ENCODE results near the gene RALGAPA2.
A peak's percentile ranks its signal among the peaks of the same experiment; 100 is the strongest.
"Not testable (repeated sequence)": the region's sequence is repeated elsewhere in the genome, so short reads cannot be mapped to it uniquely, and the experiment has no call there.

Gene RALGAPA2

DNA sequence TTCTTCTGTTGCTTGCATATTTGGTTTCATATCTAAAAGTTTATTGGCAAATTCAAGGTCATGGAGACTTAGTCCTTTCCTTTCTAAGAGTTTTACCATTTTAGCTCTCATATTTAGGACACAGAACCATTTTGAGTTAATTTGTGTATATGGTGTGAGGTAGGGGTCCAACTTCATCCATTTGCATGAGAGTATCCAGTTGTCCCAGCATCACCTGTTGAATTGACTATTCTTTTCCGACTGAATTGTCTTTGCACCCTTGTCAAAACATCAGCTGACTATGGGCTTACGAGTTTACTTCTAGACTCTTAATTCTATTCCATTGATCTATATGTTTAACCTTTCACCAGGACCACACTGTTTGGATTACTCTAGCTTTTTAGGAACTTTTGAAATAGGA, 157.5 kb downstream of the RALGAPA2 start:
- Histone ChIP-seq H3K9me3 (no peaks in the 10 kb centered on the region; the same call in 1 of the 2 replicates), H3K4me3 (no peak overlapping the region), H3K4me2 (no peak overlapping the region), H3K27me3 (no peaks in the 10 kb centered on the region), H3K36me3 (peaks cover 12% of the 10 kb centered on the region), H3K27ac (no peak overlapping the region), H4K20me1 (no peaks in the 10 kb centered on the region), H3K4me1 (no peaks in the 10 kb centered on the region), H3K9ac (no peak overlapping the region)
- no peak for TF ChIP-seq Cebpa-rat (IDR thresholded peaks at IDR 0.05)

DNA sequence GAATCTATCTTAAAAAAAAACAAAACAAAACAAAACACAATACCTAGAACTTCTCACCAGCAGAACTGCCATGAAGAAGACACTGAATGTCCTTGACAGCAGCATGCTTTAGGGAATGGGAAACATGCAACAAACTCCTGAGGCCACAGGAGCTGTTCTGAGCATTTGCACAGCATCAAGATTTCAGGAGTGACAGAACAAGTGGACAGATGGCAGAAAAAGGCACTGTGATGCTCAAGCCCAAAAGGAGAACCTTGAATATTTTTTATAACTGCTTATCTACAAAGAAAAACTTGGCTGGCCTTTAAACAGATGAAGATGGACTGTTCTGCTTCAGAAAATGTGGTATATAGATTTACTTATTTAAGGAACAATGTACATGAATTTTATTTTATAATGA, 158.9 kb downstream of the RALGAPA2 start:
- Histone ChIP-seq H4K20me1 (no peaks in the 10 kb centered on the region), H3K4me2 (no peak overlapping the region), H3K4me1 (peaks cover 3% of the 10 kb centered on the region), H3K9me3 (no peaks in the 10 kb centered on the region; the same call in 1 of the 2 replicates), H3K4me3 (no peak overlapping the region), H3K36me3 (peaks cover 12% of the 10 kb centered on the region), H3K27ac (no peak overlapping the region), H3K27me3 (no peaks in the 10 kb centered on the region), H3K9ac (no peak overlapping the region)
- no peak for TF ChIP-seq Cebpa-rat (IDR thresholded peaks at IDR 0.05)

DNA sequence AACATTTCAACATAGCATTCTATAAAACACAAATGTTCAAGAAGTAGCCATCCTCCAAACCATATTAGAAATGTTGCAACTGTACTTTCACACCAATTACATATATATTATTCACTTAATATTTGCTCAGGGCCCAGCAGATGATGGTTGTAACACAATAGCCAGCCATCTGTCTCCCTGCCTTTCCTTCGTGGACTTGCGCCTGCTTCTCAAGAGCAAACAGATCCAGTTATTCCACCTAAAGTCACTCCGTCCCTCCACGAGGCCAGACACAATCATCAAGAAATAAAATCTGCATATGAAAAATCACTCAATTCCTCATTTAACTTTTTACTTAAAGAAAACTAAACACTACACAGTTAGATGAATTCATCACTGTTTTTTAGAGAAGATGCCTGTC, 160.4 kb downstream of the RALGAPA2 start:
- Histone ChIP-seq H3K27ac (no peak overlapping the region), H3K9me3 (no peaks in the 10 kb centered on the region; the same call in 1 of the 2 replicates), H3K9ac (no peak overlapping the region), H3K4me1 (peaks cover 17% of the 10 kb centered on the region), H4K20me1 (peaks cover 9% of the 10 kb centered on the region), H3K27me3 (no peaks in the 10 kb centered on the region), H3K4me3 (no peak overlapping the region), H3K4me2 (no peak overlapping the region), H3K36me3 (peaks cover 12% of the 10 kb centered on the region)
- TF ChIP-seq Cebpa-rat (IDR thresholded peaks at IDR 0.05): no peak

DNA sequence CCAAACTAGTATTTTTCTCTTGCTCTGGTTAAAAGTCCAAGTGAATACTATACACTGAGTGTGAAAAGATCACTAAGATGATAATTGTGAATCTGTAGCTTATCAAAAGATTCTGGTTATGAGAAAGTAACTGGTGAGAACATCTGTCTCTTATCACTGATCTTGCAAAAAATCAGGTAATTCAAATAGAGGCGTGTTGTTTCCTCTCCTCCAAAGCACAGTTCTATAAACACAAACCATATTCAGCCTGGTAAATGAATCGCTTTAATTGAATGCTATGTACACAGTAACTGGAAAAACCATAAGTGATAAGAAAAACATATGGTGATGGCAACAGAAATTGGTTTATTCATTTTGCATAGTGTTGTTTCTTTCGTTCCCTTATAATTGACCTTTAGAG, 161.0 kb downstream of the RALGAPA2 start:
- no peak overlapping the region for H3K9ac ChIP-seq
- no peak overlapping the region for H3K27ac ChIP-seq
- H3K27me3 ChIP-seq: no peaks in the 10 kb centered on the region
- peaks cover 24% of the 10 kb centered on the region for H3K4me1 ChIP-seq
- H3K4me3 ChIP-seq: no peak overlapping the region
- H3K4me2 ChIP-seq: no peak overlapping the region
- TF ChIP-seq Cebpa-rat (IDR thresholded peaks at IDR 0.05): no peak
- H4K20me1 ChIP-seq: peaks cover 11% of the 10 kb centered on the region
- peaks cover 11% of the 10 kb centered on the region for H3K36me3 ChIP-seq
- no peaks in the 10 kb centered on the region; the same call in 1 of the 2 replicates for H3K9me3 ChIP-seq

DNA sequence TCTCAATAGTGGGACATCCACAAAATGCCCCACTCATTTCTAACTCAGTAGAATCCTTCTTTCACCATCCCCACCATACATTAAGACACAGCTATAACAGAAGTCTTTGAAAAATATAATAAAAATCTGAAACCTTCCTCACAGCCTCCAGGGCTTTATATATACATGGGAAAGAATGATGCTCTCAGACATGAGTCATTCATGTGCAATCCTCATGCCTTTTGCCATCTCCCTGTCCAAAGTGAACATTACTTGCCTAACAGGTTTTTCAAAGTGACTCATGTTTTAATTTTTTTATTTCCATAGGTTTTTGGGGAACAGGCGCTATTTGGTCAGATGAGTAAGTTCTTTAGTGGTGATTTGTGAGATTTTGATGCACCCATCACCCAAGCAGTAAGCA, 162.7 kb downstream of the RALGAPA2 start:
- Histone ChIP-seq H3K9ac (no peak overlapping the region), H3K9me3 (no peaks in the 10 kb centered on the region), H4K20me1 (peaks cover 11% of the 10 kb centered on the region), H3K4me3 (no peak overlapping the region), H3K4me1 (peaks cover 26% of the 10 kb centered on the region), H3K36me3 (peaks cover 5% of the 10 kb centered on the region; the same call in 1 of the 2 replicates), H3K27me3 (no peaks in the 10 kb centered on the region), H3K4me2 (no peak overlapping the region), H3K27ac (no peak overlapping the region)
- TF ChIP-seq Cebpa-rat (IDR thresholded peaks at IDR 0.05): no peak

GRCh38 chr20:20549267-20549612, 163.2 kb downstream of the RALGAPA2 start:
- Histone ChIP-seq H4K20me1 (peaks cover 11% of the 10 kb centered on the region), H3K4me3 (no peak overlapping the region), H3K27me3 (no peaks in the 10 kb centered on the region), H3K9ac (no peak overlapping the region), H3K9me3 (no peaks in the 10 kb centered on the region), H3K27ac (no peak overlapping the region), H3K36me3 (peaks cover 5% of the 10 kb centered on the region; the same call in 1 of the 2 replicates), H3K4me1 (peaks cover 26% of the 10 kb centered on the region), H3K4me2 (no peak overlapping the region)
- TF ChIP-seq Cebpa-rat (IDR thresholded peaks at IDR 0.05): no peak

- Histone ChIP-seq H4K20me1 (peaks cover 11% of the 10 kb centered on the region), H3K27me3 (no peaks in the 10 kb centered on the region), H3K4me1 (peaks cover 26% of the 10 kb centered on the region), H3K4me3 (no peak overlapping the region), H3K4me2 (peak overlapping the region; percentile 2; the same call in 1 of the 2 replicates), H3K9ac (no peak overlapping the region), H3K36me3 (peaks cover 5% of the 10 kb centered on the region; the same call in 1 of the 2 replicates), H3K27ac (no peak overlapping the region), H3K9me3 (no peaks in the 10 kb centered on the region)
- no peak for TF ChIP-seq Cebpa-rat (IDR thresholded peaks at IDR 0.05)
These were observed 163.7 kb downstream of the RALGAPA2 start for GRCh38 chr20:20548527-20549266.

GRCh38 chr20:20547876-20548266, 164.6 kb downstream of the RALGAPA2 start:
- Histone ChIP-seq H3K9me3 (no peaks in the 10 kb centered on the region), H3K36me3 (peaks cover 7% of the 10 kb centered on the region; the same call in 1 of the 2 replicates), H3K4me3 (no peak overlapping the region), H3K27ac (no peak overlapping the region), H3K4me1 (peaks cover 26% of the 10 kb centered on the region), H4K20me1 (peaks cover 11% of the 10 kb centered on the region), H3K27me3 (no peaks in the 10 kb centered on the region), H3K9ac (no peak overlapping the region), H3K4me2 (peak overlapping the region; percentile 67)
- TF ChIP-seq Cebpa-rat (IDR thresholded peaks at IDR 0.05): no peak

GRCh38 chr20:20547221-20547875, 165.1 kb downstream of the RALGAPA2 start:
- Histone ChIP-seq H4K20me1 (peaks cover 11% of the 10 kb centered on the region), H3K4me3 (no peak overlapping the region), H3K4me1 (peaks cover 26% of the 10 kb centered on the region), H3K27me3 (no peaks in the 10 kb centered on the region), H3K36me3 (peaks cover 11% of the 10 kb centered on the region; the same call in 1 of the 2 replicates), H3K9me3 (no peaks in the 10 kb centered on the region), H3K27ac (no peak overlapping the region), H3K4me2 (peak overlapping the region; percentile 67), H3K9ac (no peak overlapping the region)
- TF ChIP-seq Cebpa-rat (IDR thresholded peaks at IDR 0.05): no peak

- peak overlapping the region; percentile 67; the same call in 1 of the 2 replicates for H3K4me2 ChIP-seq
These were observed 166.0 kb downstream of the RALGAPA2 start for GRCh38 chr20:20546402-20546801.

DNA sequence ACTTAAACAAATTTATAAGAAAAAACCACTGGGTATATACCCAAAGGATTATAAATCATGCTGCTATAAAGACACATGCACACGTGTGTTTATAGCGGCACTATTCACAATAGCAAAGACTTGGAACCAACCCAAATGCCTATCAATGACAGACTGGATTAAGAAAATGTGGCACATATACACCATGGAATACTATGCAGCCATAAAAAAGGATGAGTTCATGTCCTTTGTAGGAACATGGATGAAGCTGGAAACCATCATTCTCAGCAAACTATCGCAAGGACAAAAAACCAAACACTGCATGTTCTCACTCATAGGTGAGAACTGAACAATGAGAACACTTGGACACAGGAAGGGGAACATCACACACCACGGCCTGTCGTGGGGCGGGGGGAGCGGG, 169.1 kb downstream of the RALGAPA2 start:
- not testable (repeated sequence) for H3K4me3 ChIP-seq, H3K27ac ChIP-seq, H3K4me2 ChIP-seq, H3K9ac ChIP-seq, H3K9me3 ChIP-seq, H3K27me3 ChIP-seq
- H3K4me1 ChIP-seq: peaks cover 21% of the 10 kb centered on the region
- H3K36me3 ChIP-seq: peaks cover 16% of the 10 kb centered on the region; the same call in 1 of the 2 replicates
- peaks cover 11% of the 10 kb centered on the region for H4K20me1 ChIP-seq

More at GRCh38 chr20:20546402-20546801, 166.0 kb downstream of the RALGAPA2 start:
- TF ChIP-seq Cebpa-rat (IDR thresholded peaks at IDR 0.05): no peak
- H4K20me1 ChIP-seq: peaks cover 11% of the 10 kb centered on the region
- no peak overlapping the region for H3K4me3 ChIP-seq
- H3K4me1 ChIP-seq: peaks cover 26% of the 10 kb centered on the region
- H3K9me3 ChIP-seq: no peaks in the 10 kb centered on the region
- H3K27me3 ChIP-seq: no peaks in the 10 kb centered on the region
- H3K9ac ChIP-seq: no peak overlapping the region
- peaks cover 15% of the 10 kb centered on the region; the same call in 1 of the 2 replicates for H3K36me3 ChIP-seq
- no peak overlapping the region for H3K27ac ChIP-seq
